Measurements from ENCODE around the gene CEP20.

CEP20 gene

GRCh38 chr16:15866451-15866850 is 22.0 kb downstream of the CEP20 start:
- no peak overlapping the region for H3K4me2 ChIP-seq (ENCODE audit: low read depth, low read length, poor library complexity, severe bottlenecking)
- no peaks in the 10 kb centered on the region for H3K4me1 ChIP-seq (ENCODE audit: insufficient read depth, low read length, poor library complexity, severe bottlenecking)
- no peak overlapping the region for H3K9ac ChIP-seq (ENCODE audit: low read depth, low read length, poor library complexity, severe bottlenecking)
- peaks cover 17% of the 10 kb centered on the region; the same call in 1 of the 2 replicates for H3K36me3 ChIP-seq (ENCODE audit: insufficient read depth, low read length)
- no peak overlapping the region for H2AFZ ChIP-seq (ENCODE audit: low read length)
- no peaks in the 10 kb centered on the region for H4K20me1 ChIP-seq (ENCODE audit: insufficient read depth, low read length, poor library complexity, severe bottlenecking)
- no peaks in the 10 kb centered on the region for H3K9me3 ChIP-seq (ENCODE audit: insufficient read depth, low read depth, low read length)
- H3K27me3 ChIP-seq (ENCODE audit: insufficient read depth, low read length, poor library complexity, severe bottlenecking), result no peaks in the 10 kb centered on the region
- H3K79me2 ChIP-seq (ENCODE audit: insufficient read depth, low read length), result no peaks in the 10 kb centered on the region
- TF ChIP-seq EZH2phosphoT487 (IDR thresholded peaks at IDR 0.05; ENCODE audit: borderline replicate concordance) (no peak), CTCF (conservative IDR thresholded peaks at IDR 0.05; ENCODE audit: low read length) (no peak)
- no peak overlapping the region for H3K4me3 ChIP-seq (ENCODE audit: low read length, poor library complexity, severe bottlenecking)
- H3K9me2 ChIP-seq (replicated peaks; ENCODE audit: low read depth, low read length), result no peaks in the 10 kb centered on the region
- H3F3A ChIP-seq (ENCODE audit: low read depth), result no peaks in the 10 kb centered on the region

GRCh38 chr16:15865742-15866141 is 22.7 kb downstream of the CEP20 start:
- no peaks in the 10 kb centered on the region for H3K9me2 ChIP-seq (replicated peaks; ENCODE audit: low read depth, low read length)
- no peak overlapping the region for H3K4me2 ChIP-seq (ENCODE audit: low read depth, low read length, poor library complexity, severe bottlenecking)
- no peak overlapping the region for H3K4me3 ChIP-seq (ENCODE audit: low read length, poor library complexity, severe bottlenecking)
- H3K79me2 ChIP-seq (ENCODE audit: insufficient read depth, low read length), result no peaks in the 10 kb centered on the region
- no peak overlapping the region for H3K9ac ChIP-seq (ENCODE audit: low read depth, low read length, poor library complexity, severe bottlenecking)
- no peaks in the 10 kb centered on the region for H3F3A ChIP-seq (ENCODE audit: low read depth)
- H3K27me3 ChIP-seq (ENCODE audit: insufficient read depth, low read length, poor library complexity, severe bottlenecking), result no peaks in the 10 kb centered on the region
- no peaks in the 10 kb centered on the region for H3K9me3 ChIP-seq (ENCODE audit: insufficient read depth, low read depth, low read length)
- peaks cover 14% of the 10 kb centered on the region; the same call in 1 of the 2 replicates for H3K36me3 ChIP-seq (ENCODE audit: insufficient read depth, low read length)
- H4K20me1 ChIP-seq (ENCODE audit: insufficient read depth, low read length, poor library complexity, severe bottlenecking), result no peaks in the 10 kb centered on the region
- no peak overlapping the region for H2AFZ ChIP-seq (ENCODE audit: low read length)
- TF ChIP-seq EZH2phosphoT487 (IDR thresholded peaks at IDR 0.05; ENCODE audit: borderline replicate concordance) (no peak), CTCF (conservative IDR thresholded peaks at IDR 0.05; ENCODE audit: low read length) (no peak)
- H3K4me1 ChIP-seq (ENCODE audit: insufficient read depth, low read length, poor library complexity, severe bottlenecking), result no peaks in the 10 kb centered on the region

- Histone ChIP-seq H3K27me3 (ENCODE audit: insufficient read depth, low read length, poor library complexity, severe bottlenecking) (no peaks in the 10 kb centered on the region), H3K9me3 (ENCODE audit: insufficient read depth, low read depth, low read length) (no peaks in the 10 kb centered on the region)
Observed at GRCh38 chr16:15864939-15865338, 23.5 kb downstream of the CEP20 start.

More at GRCh38 chr16:15864939-15865338, 23.5 kb downstream of the CEP20 start:
- peaks cover 14% of the 10 kb centered on the region; the same call in 1 of the 2 replicates for H3K36me3 ChIP-seq (ENCODE audit: insufficient read depth, low read length)
- H3F3A ChIP-seq (ENCODE audit: low read depth), result no peaks in the 10 kb centered on the region
- no peaks in the 10 kb centered on the region for H4K20me1 ChIP-seq (ENCODE audit: insufficient read depth, low read length, poor library complexity, severe bottlenecking)
- H3K9me2 ChIP-seq (replicated peaks; ENCODE audit: low read depth, low read length), result no peaks in the 10 kb centered on the region
- H3K4me2 ChIP-seq (ENCODE audit: low read depth, low read length, poor library complexity, severe bottlenecking), result no peak overlapping the region
- no peak overlapping the region for H3K9ac ChIP-seq (ENCODE audit: low read depth, low read length, poor library complexity, severe bottlenecking)
- H3K79me2 ChIP-seq (ENCODE audit: insufficient read depth, low read length), result no peaks in the 10 kb centered on the region
- no peak overlapping the region for H3K4me3 ChIP-seq (ENCODE audit: low read length, poor library complexity, severe bottlenecking)
- no peak for TF ChIP-seq EZH2phosphoT487 (IDR thresholded peaks at IDR 0.05; ENCODE audit: borderline replicate concordance)
- no peak for TF ChIP-seq CTCF (conservative IDR thresholded peaks at IDR 0.05; ENCODE audit: low read length)
- no peak overlapping the region for H2AFZ ChIP-seq (ENCODE audit: low read length)
- H3K4me1 ChIP-seq (ENCODE audit: insufficient read depth, low read length, poor library complexity, severe bottlenecking), result no peaks in the 10 kb centered on the region

All from Loucy (cell line).